Measurements from ENCODE around the gene DOCK7. TPM values are rescaled to one million over a fixed set of nuclear protein-coding genes. Genes with fewer than 3 reads are reported as not detected.
A peak's percentile ranks its signal among the peaks of the same experiment; 100 is the strongest.

The DOCK7 gene
- total and polyA plus RNA-seq, 2 of the 13 experiments (the other 11 are each of a cell fraction or from before 2014, with no cell fraction given) = 45.7 to 67.2 TPM

- DNase-seq (ENCODE audit: low spot score) (no peak), FAIRE-seq (no peak), ATAC-seq (no peak)
- Histone ChIP-seq H3K4me1 (ENCODE audit: insufficient read depth, low read length) (peaks cover 57% of the 10 kb centered on the region), H3K36me3 (replicated peaks in 1 of 2; ENCODE audit: control insufficient read depth in 1 of 2, insufficient read depth in 2 of 2, low read length in 2 of 2) (no peaks in the 10 kb centered on the region), H3K27me3 (ENCODE audit: control insufficient read depth in 1 of 2, insufficient read depth in 2 of 2, low read length in 2 of 2) (no peaks in the 10 kb centered on the region), H3K4me2 (ENCODE audit: low read depth, low read length) (no peak overlapping the region), H3K9ac (ENCODE audit: insufficient read depth, low read depth, low read length) (peak overlapping the region; percentile 21; the same call in 1 of the 2 replicates), H2AFZ (ENCODE audit: low read length) (no peak overlapping the region), H3K9me3 (ENCODE audit: low read length) (no peaks in the 10 kb centered on the region), H3K79me2 (ENCODE audit: insufficient read depth, low read length) (no peaks in the 10 kb centered on the region), H3K27ac (ENCODE audit: extremely low read length, insufficient read depth, low read length) (peak overlapping the region; percentile 77), H4K20me1 (ENCODE audit: insufficient read depth, low read length) (no peaks in the 10 kb centered on the region), H3K4me3 (replicated peaks in 1 of 3; ENCODE audit: insufficient read depth in 1 of 3, low read depth in 2 of 3, low read length in 3 of 3) (no peak overlapping the region)
- in situ Hi-C loops (cut with HindIII; ENCODE audit: extremely low pct_ligation_motif_present, low pct_unique_long_range_greater_than_20kb) (no loop called here), intact Hi-C loops (cut with micrococcal nuclease; ENCODE audit: unreplicated experiment) (loop anchor here (10.0 kb wide), 1 partner anchor 111 kb away; no protein-coding TSS in a partner anchor)
- TF ChIP-seq RNF2 (conservative IDR thresholded peaks at IDR 0.05; ENCODE audit: low read depth) = no peak
- peak; percentile 55; the same call in 1 of the 2 replicates for TF ChIP-seq FOSL2 (CRISPR knock-in tag; IDR thresholded peaks at IDR 0.05)
- WGBS (ENCODE audit: low lambda C conversion rate) = 75% methylated on average over 3 of the region's 3 CpGs
- POLR2A ChIA-PET = interaction anchor here (7.6 kb wide), 1 partner anchor 45 kb away, joined by 55 read pairs; the partner anchor contains the start of gene DOCK7
- CTCF ChIA-PET (ENCODE audit: low intra/inter-chr PET ratio, low total read pairs) = no interaction called here
- BruUV-seq (replicated peaks) = no TSS peak
Measured at GRCh38 chr1:62735491-62736171, 47.4 kb upstream of the DOCK7 start.

GRCh38 chr1:62732331-62732730 is 44.1 kb upstream of the DOCK7 start:
- intact Hi-C loops (cut with micrococcal nuclease; ENCODE audit: unreplicated experiment) = loop anchor here (10.0 kb wide), 1 partner anchor 108 kb away; no protein-coding TSS in a partner anchor
- Histone ChIP-seq H3K9me3 (ENCODE audit: low read length) (no peaks in the 10 kb centered on the region), H3K4me2 (ENCODE audit: low read depth, low read length) (no peak overlapping the region), H2AFZ (ENCODE audit: low read length) (no peak overlapping the region), H3K4me1 (ENCODE audit: insufficient read depth, low read length) (peaks cover 85% of the 10 kb centered on the region), H3K27ac (ENCODE audit: extremely low read length, insufficient read depth, low read length) (peak overlapping the region; percentile 77), H3K9ac (ENCODE audit: insufficient read depth, low read depth, low read length) (no peak overlapping the region), H3K36me3 (replicated peaks in 1 of 2; ENCODE audit: control insufficient read depth in 1 of 2, insufficient read depth in 2 of 2, low read length in 2 of 2) (no peaks in the 10 kb centered on the region), H3K79me2 (ENCODE audit: insufficient read depth, low read length) (no peaks in the 10 kb centered on the region), H3K27me3 (ENCODE audit: control insufficient read depth in 1 of 2, insufficient read depth in 2 of 2, low read length in 2 of 2) (no peaks in the 10 kb centered on the region), H3K4me3 (replicated peaks in 1 of 3; ENCODE audit: insufficient read depth in 1 of 3, low read depth in 2 of 3, low read length in 3 of 3) (no peak overlapping the region), H4K20me1 (ENCODE audit: insufficient read depth, low read length) (no peaks in the 10 kb centered on the region)
- ATAC-seq (no peak), DNase-seq (ENCODE audit: low spot score) (peak; percentile 21), FAIRE-seq (no peak)
- WGBS (ENCODE audit: low lambda C conversion rate) = 86% methylated on average over 3 of the region's 3 CpGs
- ChIA-PET CTCF (ENCODE audit: low intra/inter-chr PET ratio, low total read pairs) (no interaction called here), POLR2A (interaction anchor here (7.6 kb wide), 1 partner anchor 42 kb away, joined by 55 read pairs; the partner anchor contains the start of gene DOCK7)
- in situ Hi-C loops (cut with HindIII; ENCODE audit: extremely low pct_ligation_motif_present, low pct_unique_long_range_greater_than_20kb) = loop anchor here (5.0 kb wide), 1 partner anchor 45 kb away; the partner anchor contains the start of gene DOCK7
- no TSS peak for BruUV-seq (replicated peaks)
- TF ChIP-seq ZNF563 (CRISPR knock-in tag; IDR thresholded peaks at IDR 0.05) (no peak), HNF1A (IDR thresholded peaks at IDR 0.05; ENCODE audit: low read depth) (no peak), HNF1A (CRISPR knock-in tag; IDR thresholded peaks at IDR 0.05; ENCODE audit: borderline replicate concordance) (no peak), ZNF597 (CRISPR knock-in tag; IDR thresholded peaks at IDR 0.05) (no peak), MYC (CRISPR knock-in tag; IDR thresholded peaks at IDR 0.05; ENCODE audit: borderline replicate concordance) (no peak), MXD1 (CRISPR knock-in tag; IDR thresholded peaks at IDR 0.05) (no peak), SMAD9 (CRISPR knock-in tag; IDR thresholded peaks at IDR 0.05) (no peak), ZNF792 (CRISPR knock-in tag; IDR thresholded peaks at IDR 0.05) (no peak), MED1 (CRISPR knock-in tag; IDR thresholded peaks at IDR 0.05) (peak; percentile 24; the same call in 1 of the 2 replicates)

Measured in HepG2 (cell line).